GM21423 (cell line): Measurements from ENCODE around the gene HBQ1.
"Not testable (repeated sequence)": the region's sequence is repeated elsewhere in the genome, so short reads cannot be mapped to it uniquely, and the experiment has no call there.

ENCODE experiments used
- ATAC-seq: cut with Tn5 transposase; IDR thresholded peaks from one replicate; pipeline ENCODE4 v1.9.1; 2021; ENCODE audit warnings: mild to moderate bottlenecking, moderate library complexity; ENCODE audit not compliant: unreplicated experiment

Gene HBQ1

GRCh38 chr16:175011-175949 is 5.0 kb upstream of the HBQ1 start:
- no peak for ATAC-seq

- ATAC-seq = not testable (repeated sequence)
These were observed 4.3 kb upstream of the HBQ1 start for GRCh38 chr16:176006-176405.

- ATAC-seq = not testable (repeated sequence)
These were observed 3.5 kb upstream of the HBQ1 start, which contains the start of gene HBA1 for GRCh38 chr16:176477-177382. TSS of gene HBA1 (plus strand) at chr16:176680. CDS start at chr16:176717, 37 bp downstream.

- no peak for ATAC-seq
These were observed 2.9 kb upstream of the HBQ1 start for GRCh38 chr16:177394-177822.

- no peak for ATAC-seq
These were observed 2.1 kb upstream of the HBQ1 start for GRCh38 chr16:177981-178667.

- ATAC-seq = no peak
These were observed 1.6 kb upstream of the HBQ1 start for GRCh38 chr16:178668-179015.

- no peak for ATAC-seq
These were observed 807 bp upstream of the HBQ1 start for GRCh38 chr16:179211-180092.

GRCh38 chr16:180681-181564 is 664 bp downstream of the HBQ1 start:
- ATAC-seq = no peak

- ATAC-seq = no peak
These were observed 1.3 kb downstream of the HBQ1 start for GRCh38 chr16:181565-182021.

GRCh38 chr16:183005-183404 is 2.7 kb downstream of the HBQ1 start:
- no peak for ATAC-seq

GRCh38 chr16:185213-185612 is 5.0 kb downstream of the HBQ1 start:
- ATAC-seq = no peak

- ATAC-seq = no peak
These were observed 5.4 kb downstream of the HBQ1 start for GRCh38 chr16:185691-186090.

GRCh38 chr16:187330-187729 is 7.1 kb downstream of the HBQ1 start:
- no peak for ATAC-seq

- no peak for ATAC-seq
These were observed 8.4 kb downstream of the HBQ1 start for GRCh38 chr16:188674-189073.

- ATAC-seq = no peak
These were observed 9.4 kb downstream of the HBQ1 start for GRCh38 chr16:189604-190186.

- no peak for ATAC-seq
These were observed 11.6 kb downstream of the HBQ1 start for GRCh38 chr16:191831-192230.

GRCh38 chr16:192686-193085 is 12.4 kb downstream of the HBQ1 start:
- ATAC-seq = no peak

GRCh38 chr16:193441-193840 is 13.2 kb downstream of the HBQ1 start:
- no peak for ATAC-seq

GRCh38 chr16:194516-194915 is 14.3 kb downstream of the HBQ1 start:
- no peak for ATAC-seq
